Neural progenitor cell (in vitro differentiated cells): Measurements from ENCODE around the gene DNAH14. TPM values are rescaled to one million over a fixed set of nuclear protein-coding genes. Genes with fewer than 3 reads are reported as not detected.

Experiments used
- DNase-seq: peaks from one replicate; pipeline ENCODE4 v3.0.0-alpha.2; 2016; ENCODE audit warnings: low spot score
- H2AFZ ChIP-seq: fragments of 200-600 bp; sonication (generic); replicated peaks from 2 replicates; pipeline ENCODE4 v1.6.1; 2016; ENCODE audit warnings: antibody characterized with exemption
- H3F3A ChIP-seq: fragments of 200-600 bp; sonication (generic); 2 replicates; pipeline ENCODE4 v1.6.1; 2016; ENCODE audit warnings: antibody characterized with exemption, low read depth
- H3K27ac ChIP-seq: fragments of 200-600 bp; sonication (generic); 2 replicates; pipeline ENCODE4 v1.5.1; 2016; ENCODE audit warnings: mild to moderate bottlenecking
- H3K27me3 ChIP-seq: fragments of 200-600 bp; sonication (generic); 2 replicates; pipeline ENCODE4 v1.6.1; 2016; ENCODE audit warnings: mild to moderate bottlenecking, moderate library complexity
- H3K36me3 ChIP-seq: fragments of 200-600 bp; sonication (generic); 2 replicates; pipeline ENCODE4 v1.5.1; 2016
- H3K4me1 ChIP-seq: fragments of 200-600 bp; sonication (generic); 2 replicates; pipeline ENCODE4 v1.6.1; 2016; ENCODE audit warnings: mixed run types
- H3K4me2 ChIP-seq: fragments of 200-600 bp; sonication (generic); 2 replicates; pipeline ENCODE4 v1.6.1; 2016
- H3K4me3 ChIP-seq: fragments of 200-600 bp; sonication (generic); 2 replicates; pipeline ENCODE4 v1.5.1; 2016
- H3K79me2 ChIP-seq: fragments of 200-600 bp; sonication (generic); 2 replicates; pipeline ENCODE4 v1.6.1; 2016; ENCODE audit warnings: low read depth
- H3K9ac ChIP-seq: fragments of 200-600 bp; sonication (generic); 2 replicates; pipeline ENCODE4 v1.6.1; 2016
- H3K9me3 ChIP-seq: fragments of 200-600 bp; sonication (generic); 2 replicates; pipeline ENCODE4 v1.5.1; 2016; ENCODE audit warnings: low read depth
- H4K20me1 ChIP-seq: fragments of 200-600 bp; sonication (generic); 2 replicates; pipeline ENCODE4 v1.6.1; 2016; ENCODE audit warnings: low read depth
- H3K27ac Mint-ChIP-seq: 3 replicates; pipeline ENCODE4 v1.8.0; 2021; ENCODE audit warnings: mixed read lengths
- H3K27me3 Mint-ChIP-seq: 2 replicates; pipeline ENCODE4 v1.8.0; 2022; ENCODE audit warnings: low read depth, mild to moderate bottlenecking, inconsistent platforms, moderate library complexity, mixed read lengths; ENCODE audit not compliant: insufficient read depth
- H3K36me3 Mint-ChIP-seq: 3 replicates; pipeline ENCODE4 v1.8.0; 2021; ENCODE audit warnings: mixed read lengths
- H3K4me1 Mint-ChIP-seq: 3 replicates; pipeline ENCODE4 v1.8.0; 2021; ENCODE audit warnings: mixed read lengths
- H3K4me3 Mint-ChIP-seq: 3 replicates; pipeline ENCODE4 v1.8.0; 2021; ENCODE audit warnings: mild to moderate bottlenecking, moderate library complexity, mixed read lengths
- H3K9me3 Mint-ChIP-seq: 3 replicates; pipeline ENCODE4 v1.8.0; 2020; ENCODE audit warnings: mixed read lengths
- CTCF ChIP-seq: fragments of 200-600 bp; sonication (generic); IDR thresholded peaks from 2 replicates; pipeline ENCODE4 v1.5.1; 2017; ENCODE audit warnings: antibody characterized with exemption, mild to moderate bottlenecking
- EZH2 ChIP-seq: fragments of 200-600 bp; sonication (generic); IDR thresholded peaks from 2 replicates; pipeline ENCODE4 v1.6.1; 2017; ENCODE audit warnings: antibody characterized with exemption, mild to moderate bottlenecking, moderate library complexity
- EZH2phosphoT487 ChIP-seq: fragments of 200-600 bp; sonication (generic); IDR thresholded peaks from 2 replicates; pipeline ENCODE4 v1.6.1; 2017; ENCODE audit warnings: antibody characterized with exemption
- total RNA-seq: library from RNA; depleted of rRNA; stranded (reverse); fragments of >200 nt; gene quantifications from 2 replicates; pipeline ENCODE4 v1.2.3, GENCODE V29; 2015; ENCODE audit warnings: low replicate concordance

Gene DNAH14
- total RNA-seq, 1 donor from 2014 or later: 118 TPM

DNA sequence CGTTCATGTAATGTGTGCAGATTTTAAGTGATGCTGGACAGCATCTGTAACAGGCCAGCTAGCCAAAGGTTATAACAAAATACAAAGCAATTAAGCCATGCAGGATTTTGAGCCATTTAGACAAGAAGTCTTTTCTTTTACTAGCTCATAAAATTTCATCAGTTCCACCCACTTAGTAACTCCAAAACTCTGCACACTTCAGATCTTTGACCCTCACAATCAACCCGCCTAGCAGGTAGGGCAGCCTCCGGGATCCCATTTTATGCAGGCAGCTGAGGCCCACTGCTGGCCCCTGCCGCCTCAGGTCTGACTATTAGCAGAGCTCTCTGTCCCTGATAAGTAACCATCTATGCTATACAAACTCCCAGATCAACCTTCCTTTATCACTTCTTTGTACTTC lies 489.1 kb downstream of the DNAH14 start:
- H3K36me3 Mint-ChIP-seq: peaks cover 58% of the 10 kb centered on the region
- no peak overlapping the region for H3K27ac Mint-ChIP-seq
- no peak overlapping the region for H3K9ac ChIP-seq
- peaks cover 5% of the 10 kb centered on the region for H3K36me3 ChIP-seq
- H3K27ac ChIP-seq: no peak overlapping the region
- no peaks in the 10 kb centered on the region for H3K27me3 ChIP-seq
- H3K27me3 Mint-ChIP-seq: no peaks in the 10 kb centered on the region
- no peaks in the 10 kb centered on the region for H3K4me1 ChIP-seq
- H2AFZ ChIP-seq: no peak overlapping the region
- no peaks in the 10 kb centered on the region for H3K9me3 ChIP-seq
- peaks cover 10% of the 10 kb centered on the region for H3K4me1 Mint-ChIP-seq
- peaks cover 92% of the 10 kb centered on the region for H3K79me2 ChIP-seq
- TF ChIP-seq EZH2phosphoT487 (no peak), CTCF (no peak), EZH2 (no peak)
- peaks cover 4% of the 10 kb centered on the region for H3F3A ChIP-seq
- H3K9me3 Mint-ChIP-seq: no peaks in the 10 kb centered on the region
- peaks cover 53% of the 10 kb centered on the region for H4K20me1 ChIP-seq
- H3K4me3 ChIP-seq: no peak overlapping the region
- no peak overlapping the region for H3K4me3 Mint-ChIP-seq
- no peak for DNase-seq
- no peak overlapping the region for H3K4me2 ChIP-seq

DNA sequence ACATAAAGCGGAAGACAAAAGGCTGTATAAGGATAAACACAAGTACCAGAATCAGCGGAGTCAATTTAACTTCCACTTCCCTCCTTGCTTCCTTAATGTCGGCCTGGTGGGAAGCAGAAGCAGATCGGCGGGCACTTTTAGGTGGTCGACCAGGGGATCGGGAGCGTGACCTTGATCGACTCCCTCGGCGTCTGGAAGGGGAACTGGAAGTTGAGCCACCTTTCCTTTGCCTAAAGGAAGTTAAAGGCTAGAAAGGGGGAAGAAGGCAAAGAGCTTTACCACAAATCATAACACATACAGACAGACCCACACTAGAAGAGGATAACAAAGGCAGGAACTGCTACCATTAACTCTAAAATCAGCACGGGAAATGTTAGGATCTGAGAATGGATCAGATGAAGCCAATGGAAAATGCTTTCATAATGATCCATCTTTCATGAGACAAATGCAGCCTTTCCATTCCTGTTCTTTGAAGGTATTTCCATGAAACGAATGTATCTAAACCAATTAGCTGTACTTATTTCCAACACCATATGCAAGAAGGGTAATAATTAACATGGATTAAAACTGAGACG lies 492.6 kb downstream of the DNAH14 start:
- Histone ChIP-seq H3K36me3 (peaks cover 4% of the 10 kb centered on the region), H2AFZ (no peak overlapping the region), H4K20me1 (peaks cover 79% of the 10 kb centered on the region), H3K4me1 (peaks cover 18% of the 10 kb centered on the region), H3K27ac (no peak overlapping the region), H3K9me3 (no peaks in the 10 kb centered on the region), H3K27me3 (no peaks in the 10 kb centered on the region), H3F3A (no peaks in the 10 kb centered on the region), H3K4me3 (no peak overlapping the region), H3K4me2 (no peak overlapping the region), H3K9ac (no peak overlapping the region), H3K79me2 (peaks cover 97% of the 10 kb centered on the region)
- no peaks in the 10 kb centered on the region for H3K9me3 Mint-ChIP-seq
- DNase-seq: no peak
- H3K4me3 Mint-ChIP-seq: no peak overlapping the region
- peaks cover 33% of the 10 kb centered on the region for H3K36me3 Mint-ChIP-seq
- H3K4me1 Mint-ChIP-seq: peaks cover 42% of the 10 kb centered on the region
- H3K27ac Mint-ChIP-seq: no peak overlapping the region
- peaks cover 2% of the 10 kb centered on the region for H3K27me3 Mint-ChIP-seq
- TF ChIP-seq CTCF: no peak
- TF ChIP-seq EZH2: no peak
- no peak for TF ChIP-seq EZH2phosphoT487

- Histone ChIP-seq H3K9ac (no peak overlapping the region), H3K4me3 (no peak overlapping the region), H3K9me3 (no peaks in the 10 kb centered on the region), H3F3A (no peaks in the 10 kb centered on the region), H3K4me1 (peaks cover 18% of the 10 kb centered on the region), H2AFZ (no peak overlapping the region), H3K79me2 (peaks cover 95% of the 10 kb centered on the region), H3K27ac (no peak overlapping the region), H4K20me1 (peaks cover 77% of the 10 kb centered on the region), H3K36me3 (peaks cover 4% of the 10 kb centered on the region), H3K27me3 (no peaks in the 10 kb centered on the region), H3K4me2 (no peak overlapping the region)
- peaks cover 27% of the 10 kb centered on the region for H3K36me3 Mint-ChIP-seq
- DNase-seq: no peak
- H3K27me3 Mint-ChIP-seq: peaks cover 2% of the 10 kb centered on the region
- H3K27ac Mint-ChIP-seq: no peak overlapping the region
- peaks cover 42% of the 10 kb centered on the region for H3K4me1 Mint-ChIP-seq
- TF ChIP-seq EZH2: no peak
- no peak for TF ChIP-seq CTCF
- no peak for TF ChIP-seq EZH2phosphoT487
- no peaks in the 10 kb centered on the region for H3K9me3 Mint-ChIP-seq
- no peak overlapping the region for H3K4me3 Mint-ChIP-seq
These were observed 493.5 kb downstream of the DNAH14 start for GRCh38 chr1:225422795-225423517.
